CD14-positive monocyte (primary cell): ENCODE measurements around the gene CCDC178. TPM values are rescaled to one million over a fixed set of nuclear protein-coding genes. Genes with fewer than 3 reads are reported as not detected.
A peak's percentile ranks its signal among the peaks of the same experiment; 100 is the strongest.

ENCODE experiments used
- DNase-seq, 3 donors: peaks; one replicate each; pipeline ENCODE4 v3.0.0-alpha.2; 2011 to 2022
- H2AFZ ChIP-seq: 2 replicates; pipeline ENCODE4 v1.6.0; 2012; ENCODE audit warnings: mild to moderate bottlenecking, low read depth, low read length, inconsistent platforms; ENCODE audit not compliant: insufficient read depth, poor library complexity, severe bottlenecking
- H3K27ac ChIP-seq, 2 donors: 1 replicate in 1 of 2; 2 replicates in 1 of 2; pipeline ENCODE4 v1.5.1; 2012 to 2013; ENCODE audit warnings: low read length in 2 of 2, control low read depth in 1 of 2, inconsistent platforms in 1 of 2, low read depth in 1 of 2, mild to moderate bottlenecking in 1 of 2
- H3K27me3 ChIP-seq, 2 donors: one replicate each; pipeline versions ENCODE4 v1.6.0 to v1.6.1; 2011 to 2013; ENCODE audit warnings: low read length in 2 of 2; ENCODE audit not compliant: control insufficient read depth in 2 of 2, insufficient read depth in 2 of 2
- H3K36me3 ChIP-seq, 2 donors: replicated peaks in 1 of 2; 1 replicate in 1 of 2; 2 replicates in 1 of 2; pipeline versions ENCODE4 v1.5.1 to v1.6.1; 2012 to 2013; ENCODE audit warnings: low read length in 2 of 2, control low read depth in 1 of 2, inconsistent platforms in 1 of 2, mild to moderate bottlenecking in 1 of 2; ENCODE audit not compliant: insufficient read depth in 2 of 2, control insufficient read depth in 1 of 2
- H3K4me1 ChIP-seq, 2 donors: 1 replicate in 1 of 2; 2 replicates in 1 of 2; pipeline versions ENCODE4 v1.5.1 to v1.6.1; 2012 to 2013; ENCODE audit warnings: low read length in 2 of 2, control low read depth in 1 of 2, inconsistent platforms in 1 of 2, mild to moderate bottlenecking in 1 of 2, moderate library complexity in 1 of 2; ENCODE audit not compliant: insufficient read depth in 2 of 2, control insufficient read depth in 1 of 2
- H3K4me2 ChIP-seq: replicated peaks from 2 replicates; pipeline ENCODE3; 2012; ENCODE audit warnings: low read length, moderate library complexity, mild to moderate bottlenecking; ENCODE audit not compliant: poor library complexity, severe bottlenecking; ENCODE audit errors: extremely low read depth
- H3K4me3 ChIP-seq, 3 experiments: fragments of 200-600 bp in 1 of 3; sonication (generic) in 1 of 3; replicated peaks in 1 of 3; 1 replicate in 2 of 3; 2 replicates in 1 of 3; pipeline ENCODE4 v1.5.1; 2011 to 2013; ENCODE audit warnings: low read length in 3 of 3, mild to moderate bottlenecking in 3 of 3, control low read depth in 2 of 3, low read depth in 2 of 3, inconsistent platforms in 1 of 3, moderate library complexity in 1 of 3
- H3K79me2 ChIP-seq: 2 replicates; pipeline ENCODE4 v1.6.0; 2012; ENCODE audit warnings: mild to moderate bottlenecking, control low read depth, inconsistent platforms, low read length, moderate library complexity; ENCODE audit not compliant: insufficient read depth
- H3K9ac ChIP-seq: 2 replicates; pipeline ENCODE4 v1.6.0; 2017; ENCODE audit warnings: low read length, mild to moderate bottlenecking; ENCODE audit not compliant: insufficient read depth, poor library complexity, severe bottlenecking
- H3K9me3 ChIP-seq, 2 donors: replicated peaks in 1 of 2; 1 replicate in 1 of 2; 2 replicates in 1 of 2; pipeline versions ENCODE4 v1.5.1 to v1.6.1; 2012 to 2013; ENCODE audit warnings: low read length in 2 of 2, control low read depth in 1 of 2; ENCODE audit not compliant: control insufficient read depth in 1 of 2, insufficient read depth in 1 of 2
- H4K20me1 ChIP-seq: 2 replicates; pipeline ENCODE4 v1.6.0; 2012; ENCODE audit warnings: mild to moderate bottlenecking, low read length, control low read depth, moderate library complexity; ENCODE audit not compliant: insufficient read depth
- H3K27ac Mint-ChIP-seq, 7 donors: one replicate each; pipeline ENCODE4 v1.8.0; 2020; ENCODE audit warnings: mild to moderate bottlenecking in 7 of 7, mixed read lengths in 7 of 7, moderate library complexity in 6 of 7, inconsistent platforms in 2 of 7
- H3K27me3 Mint-ChIP-seq, 3 donors: one replicate each; pipeline ENCODE4 v1.8.0; 2021 to 2022; ENCODE audit warnings: low read depth in 3 of 3, mild to moderate bottlenecking in 3 of 3, mixed read lengths in 3 of 3, moderate library complexity in 3 of 3, inconsistent platforms in 1 of 3
- H3K36me3 Mint-ChIP-seq, 2 donors: one replicate each; pipeline ENCODE4 v1.8.0; 2020; ENCODE audit warnings: mixed read lengths in 2 of 2, inconsistent platforms in 1 of 2, mild to moderate bottlenecking in 1 of 2
- H3K4me1 Mint-ChIP-seq: one replicate; pipeline ENCODE4 v1.8.0; 2020; ENCODE audit warnings: mild to moderate bottlenecking, mixed read lengths
- H3K4me3 Mint-ChIP-seq, 2 donors: one replicate each; pipeline ENCODE4 v1.8.0; 2020; ENCODE audit warnings: mild to moderate bottlenecking in 2 of 2, mixed read lengths in 2 of 2, moderate library complexity in 1 of 2
- H3K9me3 Mint-ChIP-seq, 7 donors: one replicate each; pipeline ENCODE4 v1.8.0; 2020 to 2022; ENCODE audit warnings: mixed read lengths in 7 of 7, mild to moderate bottlenecking in 6 of 7, moderate library complexity in 6 of 7, inconsistent platforms in 2 of 7
- CTCF ChIP-seq: fragments of 200-600 bp; IDR thresholded peaks from one replicate; pipeline ENCODE4 v1.8.0; 2022; ENCODE audit warnings: antibody characterized with exemption, mild to moderate bottlenecking
- WGBS: methylation state at CpG from one replicate; pipeline ENCODE4 v1.1.5; 2013; ENCODE audit warnings: missing lambda C conversion rate; ENCODE audit not compliant: insufficient coverage; 5-methylcytosine and 5-hydroxymethylcytosine counted together
- intact Hi-C, 2 donors: fragments of 100-400 bp; cut with micrococcal nuclease; formaldehyde crosslinking; loops; one replicate each; pipeline versions ENCODE4 v1.15.0 to v1.15.1; 2023
- polyA plus RNA-seq, 3 donors: library from polyadenylated mRNA; depleted of rRNA in 1 of 3; unstranded in 2 of 3; stranded (reverse) in 1 of 3; fragments of 300-500 nt in 2 of 3; fragments of >200 nt in 1 of 3; fragmentation: Illumina TruSeq in 2 of 3; gene quantifications; 1 replicate in 2 of 3; 2 replicates in 1 of 3; pipeline ENCODE4 v1.2.3, GENCODE V29; 2012 to 2021

The CCDC178 gene
- polyA plus RNA-seq, 3 donors = not detected

- no peak for TF ChIP-seq CTCF
- no peaks in the 10 kb centered on the region for H4K20me1 ChIP-seq
- no peaks in the 10 kb centered on the region for H3K9me3 ChIP-seq
- Mint-ChIP-seq H3K4me1 (no peaks in the 10 kb centered on the region), H3K36me3 (no peaks in the 10 kb centered on the region), H3K27ac (no peak overlapping the region), H3K9me3 (peaks cover 0 to 4% (median 3%) of the 10 kb centered on the region in 7 donors), H3K27me3 (peaks cover 0 to 2% (median 0%) of the 10 kb centered on the region in 3 donors), H3K4me3 (no peak overlapping the region)
- no peaks in the 10 kb centered on the region for H3K79me2 ChIP-seq
- H3K4me1 ChIP-seq = no peaks in the 10 kb centered on the region
- no peaks in the 10 kb centered on the region for H3K36me3 ChIP-seq
- intact Hi-C loops = no loop called here
- H3K4me3 ChIP-seq = no peak overlapping the region
- no peak for DNase-seq
- no peaks in the 10 kb centered on the region for H3K27me3 ChIP-seq
- H3K4me2 ChIP-seq = no peak overlapping the region
- no peak overlapping the region for H3K27ac ChIP-seq
- H3K9ac ChIP-seq = no peak overlapping the region
- H2AFZ ChIP-seq = no peak overlapping the region
- WGBS = no CpG with 5 or more reads among the region's 3 CpGs
Measured at GRCh38 chr18:33074125-33074524, 366.4 kb downstream of the CCDC178 start.

GRCh38 chr18:33062834-33063364, 377.6 kb downstream of the CCDC178 start:
- Mint-ChIP-seq H3K4me3 (no peak overlapping the region), H3K36me3 (no peaks in the 10 kb centered on the region), H3K27me3 (peaks cover 0 to 4% (median 0%) of the 10 kb centered on the region in 3 donors), H3K9me3 (peaks cover 0 to 10% (median 6%) of the 10 kb centered on the region in 7 donors), H3K4me1 (no peaks in the 10 kb centered on the region), H3K27ac (peak overlapping the region in 1 of 7 donors; percentile 80)
- intact Hi-C loops = no loop called here
- Histone ChIP-seq H3K4me1 (no peaks in the 10 kb centered on the region), H3K27me3 (no peaks in the 10 kb centered on the region), H3K4me3 (no peak overlapping the region), H3K27ac (no peak overlapping the region), H3K4me2 (no peak overlapping the region), H3K79me2 (no peaks in the 10 kb centered on the region), H3K9me3 (peaks cover 4 to 8% of the 10 kb centered on the region in 2 donors), H3K9ac (no peak overlapping the region), H4K20me1 (no peaks in the 10 kb centered on the region), H3K36me3 (no peaks in the 10 kb centered on the region), H2AFZ (no peak overlapping the region)
- no peak for TF ChIP-seq CTCF
- no peak for DNase-seq
- 79% methylated on average over 6 of the region's 6 CpGs for WGBS
